ENCODE results near the gene CLDN4. TPM values are rescaled to one million over a fixed set of nuclear protein-coding genes. Genes with fewer than 3 reads are reported as not detected.

The CLDN4 gene
- total and polyA plus RNA-seq, 4 donors = 0.37 to 2.0 (median 1.3) TPM

GRCh38 chr7:73865738-73866445 is 35.1 kb downstream of the CLDN4 start:
- H3K4me1 ChIP-seq (ENCODE audit: control insufficient read depth in 4 of 4, insufficient read depth in 4 of 4, low read length in 3 of 4) = peaks cover 8 to 13% (median 12%) of the 10 kb centered on the region in 4 donors
- peak; percentile 57 for DNase-seq (ENCODE audit: low spot score)
- H3K27me3 ChIP-seq (ENCODE audit: control insufficient read depth in 4 of 4, insufficient read depth in 4 of 4, low read length in 3 of 4) = no peaks in the 10 kb centered on the region
- H3K27ac ChIP-seq (ENCODE audit: low read depth in 1 of 2, low read length in 2 of 2) = no peak overlapping the region
- WGBS = 79% methylated on average over 6 of the region's 6 CpGs
- no peak overlapping the region for H3K9ac ChIP-seq (ENCODE audit: low read depth in 1 of 2, low read length in 2 of 2)
- no peaks in the 10 kb centered on the region for H3K9me3 ChIP-seq (ENCODE audit: control insufficient read depth in 4 of 4, low read length in 3 of 4)
- H3K36me3 ChIP-seq (ENCODE audit: control insufficient read depth in 4 of 4, insufficient read depth in 3 of 4, low read depth in 1 of 4, low read length in 3 of 4) = no peaks in the 10 kb centered on the region
- no peak overlapping the region for H3K4me3 ChIP-seq (ENCODE audit: low read depth in 1 of 3, low read length in 3 of 3)
- TF ChIP-seq TAF1 (conservative IDR thresholded peaks at IDR 0.05) = no peak
- no peak for TF ChIP-seq FOXA1 (IDR thresholded peaks at IDR 0.05)
- no peak for TF ChIP-seq RXRA (IDR thresholded peaks at IDR 0.05)
- TF ChIP-seq MAX (IDR thresholded peaks at IDR 0.05) = no peak
- no peak for TF ChIP-seq ATF3 (IDR thresholded peaks at IDR 0.05)
- TF ChIP-seq EGR1 (IDR thresholded peaks at IDR 0.05; ENCODE audit: low read depth in 2 of 2) = no peak
- no peak for TF ChIP-seq JUND (IDR thresholded peaks at IDR 0.05)
- TF ChIP-seq YY1 (IDR thresholded peaks at IDR 0.05) = no peak
- TF ChIP-seq HNF4A (conservative IDR thresholded peaks at IDR 0.05) = peak in 1 of 2 donors; percentile 40
- TF ChIP-seq HNF4G (IDR thresholded peaks at IDR 0.05) = no peak
- peak; percentile 90 to 91 for TF ChIP-seq RAD21 (IDR thresholded peaks at IDR 0.05)
- no peak for TF ChIP-seq ZBTB33 (IDR thresholded peaks at IDR 0.05)
- peak; percentile 78 for TF ChIP-seq CTCF (IDR thresholded peaks at IDR 0.05; ENCODE audit: low read depth, low read length, missing input control)

GRCh38 chr7:73866446-73866767 is 35.6 kb downstream of the CLDN4 start:
- 87% methylated on average over 1 of the region's 1 CpG for WGBS
- no peak for DNase-seq (ENCODE audit: low spot score)
- H3K9me3 ChIP-seq (ENCODE audit: control insufficient read depth in 4 of 4, low read length in 3 of 4) = no peaks in the 10 kb centered on the region
- H3K27ac ChIP-seq (ENCODE audit: low read depth in 1 of 2, low read length in 2 of 2) = no peak overlapping the region
- H3K4me1 ChIP-seq (ENCODE audit: control insufficient read depth in 4 of 4, insufficient read depth in 4 of 4, low read length in 3 of 4) = peaks cover 12 to 19% (median 17%) of the 10 kb centered on the region in 4 donors
- H3K27me3 ChIP-seq (ENCODE audit: control insufficient read depth in 4 of 4, insufficient read depth in 4 of 4, low read length in 3 of 4) = no peaks in the 10 kb centered on the region
- H3K4me3 ChIP-seq (ENCODE audit: low read depth in 1 of 3, low read length in 3 of 3) = no peak overlapping the region
- H3K36me3 ChIP-seq (ENCODE audit: control insufficient read depth in 4 of 4, insufficient read depth in 3 of 4, low read depth in 1 of 4, low read length in 3 of 4) = no peaks in the 10 kb centered on the region
- no peak overlapping the region for H3K9ac ChIP-seq (ENCODE audit: low read depth in 1 of 2, low read length in 2 of 2)
- TF ChIP-seq RXRA (IDR thresholded peaks at IDR 0.05) = no peak
- TF ChIP-seq JUND (IDR thresholded peaks at IDR 0.05) = no peak
- no peak for TF ChIP-seq SP1 (IDR thresholded peaks at IDR 0.05)
- TF ChIP-seq RAD21 (IDR thresholded peaks at IDR 0.05) = no peak
- TF ChIP-seq REST (IDR thresholded peaks at IDR 0.05) = no peak
- no peak for TF ChIP-seq NR2F2 (IDR thresholded peaks at IDR 0.05)
- no peak for TF ChIP-seq YY1 (IDR thresholded peaks at IDR 0.05)
- no peak for TF ChIP-seq FOXA1 (IDR thresholded peaks at IDR 0.05)
- TF ChIP-seq MAX (IDR thresholded peaks at IDR 0.05) = no peak
- no peak for TF ChIP-seq CTCF (IDR thresholded peaks at IDR 0.05; ENCODE audit: low read depth, low read length, missing input control)
- TF ChIP-seq ATF3 (IDR thresholded peaks at IDR 0.05) = no peak
- TF ChIP-seq HNF4A (conservative IDR thresholded peaks at IDR 0.05) = no peak
- no peak for TF ChIP-seq ZBTB33 (IDR thresholded peaks at IDR 0.05)
- TF ChIP-seq HNF4G (IDR thresholded peaks at IDR 0.05) = no peak
- no peak for TF ChIP-seq EGR1 (IDR thresholded peaks at IDR 0.05; ENCODE audit: low read depth in 2 of 2)
- no peak for TF ChIP-seq FOXA2 (IDR thresholded peaks at IDR 0.05)

Measured in liver (tissue), 9 donors.